Superior temporal gyrus (tissue), 1 donor: ENCODE data around the gene PDE7B.

Source experiments
- DNase-seq: peaks from one replicate; pipeline ENCODE4 v3.0.0-alpha.2; 2016; ENCODE audit errors: extremely low spot score

Gene PDE7B

GRCh38 chr6:135932651-135933050 is 81.2 kb downstream of the PDE7B start:
- DNase-seq: no peak

- DNase-seq: peak; percentile 64
These were observed 84.6 kb downstream of the PDE7B start for GRCh38 chr6:135935941-135936601.

GRCh38 chr6:135936606-135937005 is 85.1 kb downstream of the PDE7B start:
- DNase-seq: no peak

GRCh38 chr6:135937106-135937505 is 85.6 kb downstream of the PDE7B start:
- DNase-seq: no peak

GRCh38 chr6:135938576-135939207 is 87.2 kb downstream of the PDE7B start:
- DNase-seq: no peak

GRCh38 chr6:135939208-135939591 is 87.7 kb downstream of the PDE7B start:
- no peak for DNase-seq

- DNase-seq: no peak
These were observed 89.2 kb downstream of the PDE7B start for GRCh38 chr6:135940616-135941167.

- DNase-seq: no peak
These were observed 89.9 kb downstream of the PDE7B start for GRCh38 chr6:135941275-135942025.

- DNase-seq: no peak
These were observed 92.6 kb downstream of the PDE7B start for GRCh38 chr6:135944120-135944519.

- DNase-seq: no peak
These were observed 95.2 kb downstream of the PDE7B start for GRCh38 chr6:135946674-135947073.

GRCh38 chr6:135950669-135951068 is 99.2 kb downstream of the PDE7B start:
- DNase-seq: peak; percentile 61

- DNase-seq: no peak
These were observed 99.7 kb downstream of the PDE7B start for GRCh38 chr6:135951169-135951568.

GRCh38 chr6:135953818-135954217 is 102.3 kb downstream of the PDE7B start:
- DNase-seq: no peak

- DNase-seq: no peak
These were observed 103.6 kb downstream of the PDE7B start for GRCh38 chr6:135955099-135955498.

- DNase-seq: no peak
These were observed 111.2 kb downstream of the PDE7B start for GRCh38 chr6:135962731-135963130.

- no peak for DNase-seq
These were observed 119.2 kb downstream of the PDE7B start for GRCh38 chr6:135970750-135971149.

- no peak for DNase-seq
These were observed 119.8 kb downstream of the PDE7B start for GRCh38 chr6:135971351-135971750.

GRCh38 chr6:135972150-135972549 is 120.6 kb downstream of the PDE7B start:
- DNase-seq: no peak

- DNase-seq: no peak
These were observed 121.1 kb downstream of the PDE7B start for GRCh38 chr6:135972586-135972985.

- no peak for DNase-seq
These were observed 122.9 kb downstream of the PDE7B start for GRCh38 chr6:135974426-135974825.

GRCh38 chr6:135976585-135976984 is 125.1 kb downstream of the PDE7B start:
- DNase-seq: no peak

- no peak for DNase-seq
These were observed 131.6 kb downstream of the PDE7B start for GRCh38 chr6:135983093-135983492.
